AG04450 (cell line): ENCODE results near the gene PRKN. TPM values are rescaled to one million over a fixed set of nuclear protein-coding genes. Genes with fewer than 3 reads are reported as not detected.

ENCODE experiments used
- CTCF ChIA-PET: fragments of 300-600, 350-600 bp; formaldehyde crosslinking; extraction: SDS; loops from one replicate; lab custom pipeline; 2022; ENCODE audit warnings: antibody characterized with exemption, inconsistent platforms; lab: Charles Lee
- POLR2A ChIA-PET: fragments of 350-600 bp; formaldehyde crosslinking; extraction: SDS; loops from one replicate; lab custom pipeline; 2021; ENCODE audit warnings: antibody characterized with exemption, inconsistent platforms; lab: Yijun Ruan, JAX
- DNase-seq: peaks from one replicate; pipeline ENCODE4 v3.0.0-alpha.2; 2011; ENCODE audit warnings: low read depth, low spot score
- H3K27ac ChIP-seq: one replicate; pipeline ENCODE4 v1.5.1; 2012; ENCODE audit warnings: low read depth, low read length, control low read depth
- H3K27me3 ChIP-seq: one replicate; pipeline ENCODE4 v1.6.0; 2012; ENCODE audit warnings: low read length; ENCODE audit not compliant: control insufficient read depth, insufficient read depth
- H3K4me3 ChIP-seq: 2 replicates; pipeline ENCODE4 v1.5.1; 2011; ENCODE audit warnings: mild to moderate bottlenecking, low read depth, low read length, control low read depth
- H3K9me3 ChIP-seq: 2 replicates; pipeline ENCODE4 v1.5.1; 2012; ENCODE audit warnings: low read length; ENCODE audit not compliant: control insufficient read depth, insufficient read depth
- CTCF ChIP-seq: IDR thresholded peaks from 2 replicates; pipeline ENCODE4 v1.5.1; 2011; ENCODE audit warnings: low read depth, low read length, control low read depth, inconsistent platforms
- polyA plus RNA-seq: library from polyadenylated mRNA; depleted of rRNA; stranded (reverse); fragments of >200 nt; gene quantifications from 2 replicates; pipeline ENCODE4 v1.2.3, GENCODE V29; 2011

Gene PRKN
- polyA plus RNA-seq, 1 experiment = not detected

DNA sequence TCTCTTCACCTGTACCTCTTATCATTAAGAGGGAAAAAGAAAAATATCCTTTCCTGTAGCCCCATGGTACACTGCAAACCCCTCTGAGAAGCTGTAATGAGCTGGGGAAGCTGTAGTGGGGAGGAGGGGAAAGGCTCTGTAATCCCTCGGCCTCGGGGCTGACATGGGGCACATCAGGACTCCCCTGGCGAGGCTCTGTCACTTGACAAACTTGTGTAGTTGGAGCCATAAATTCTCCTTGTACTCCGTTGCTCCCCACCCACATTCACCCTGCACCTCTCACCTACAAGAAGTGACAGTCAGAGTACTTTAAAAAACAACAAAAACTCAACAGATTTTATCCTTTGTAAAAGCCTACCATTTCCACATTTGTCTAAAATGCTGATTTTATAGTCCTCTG, 978.0 kb downstream of the PRKN start:
- no peaks in the 10 kb centered on the region for H3K27me3 ChIP-seq
- TF ChIP-seq CTCF = no peak
- POLR2A ChIA-PET = no interaction called here
- no peak for DNase-seq
- H3K9me3 ChIP-seq = peaks cover 28% of the 10 kb centered on the region
- H3K4me3 ChIP-seq = no peak overlapping the region
- no peak overlapping the region for H3K27ac ChIP-seq
- CTCF ChIA-PET = no interaction called here

- Histone ChIP-seq H3K27me3 (no peaks in the 10 kb centered on the region), H3K4me3 (no peak overlapping the region), H3K9me3 (peaks cover 24% of the 10 kb centered on the region), H3K27ac (no peak overlapping the region)
- POLR2A ChIA-PET = no interaction called here
- 0 out of 2 replicates have a peak, but pooled peaks have one; percentile 1 for TF ChIP-seq CTCF
- no peak for DNase-seq
- CTCF ChIA-PET = no interaction called here
These were observed 978.8 kb downstream of the PRKN start for GRCh38 chr6:161748535-161749416.

DNA sequence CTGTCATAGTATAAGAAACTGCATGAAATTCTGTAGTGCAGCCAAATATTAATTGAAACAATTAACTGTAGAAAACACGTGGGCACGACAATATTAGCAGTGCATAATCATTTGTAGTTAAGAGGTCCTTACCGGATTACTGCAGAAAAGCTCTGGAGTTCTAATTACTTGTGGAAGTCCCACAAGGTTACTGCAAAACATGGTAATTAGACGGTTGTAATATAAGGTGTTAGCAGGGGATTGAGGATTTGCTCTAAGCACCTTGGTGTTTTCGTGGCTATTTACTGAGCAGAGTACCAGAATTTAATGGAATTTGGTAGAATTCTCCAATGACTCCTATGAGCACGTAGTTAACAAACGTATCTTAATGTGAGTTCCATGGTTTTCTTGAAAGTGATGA, 980.1 kb downstream of the PRKN start:
- Histone ChIP-seq H3K27ac (no peak overlapping the region), H3K4me3 (no peak overlapping the region), H3K9me3 (peaks cover 25% of the 10 kb centered on the region), H3K27me3 (no peaks in the 10 kb centered on the region)
- ChIA-PET POLR2A (no interaction called here), CTCF (no interaction called here)
- TF ChIP-seq CTCF = no peak
- no peak for DNase-seq

DNA sequence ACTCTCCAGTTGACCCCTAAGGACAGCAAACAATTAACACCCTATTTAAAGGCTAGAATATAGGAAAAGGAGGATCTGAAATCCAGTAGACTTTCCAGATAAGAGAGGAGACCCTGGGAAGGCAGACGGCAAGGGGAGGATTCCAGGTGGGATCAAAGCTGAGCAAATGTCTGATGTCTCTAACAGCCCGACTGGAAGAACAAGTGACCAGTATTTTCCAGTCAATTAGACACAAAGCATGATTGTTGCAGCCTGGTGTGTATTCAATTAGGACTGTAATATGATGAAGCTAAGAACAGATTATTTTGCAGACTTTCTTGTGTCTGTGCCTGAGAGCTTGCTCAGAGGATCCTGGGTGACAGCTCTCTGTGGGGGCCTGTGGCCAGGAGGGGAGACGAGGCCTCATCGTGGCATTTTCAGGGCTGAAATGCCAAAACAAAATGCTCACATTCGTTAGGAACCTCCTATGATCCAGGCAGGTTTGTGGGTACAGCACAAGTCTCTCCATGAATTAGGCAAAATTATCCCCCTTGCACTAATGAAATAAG, 981.9 kb downstream of the PRKN start:
- H3K4me3 ChIP-seq = no peak overlapping the region
- no peak for DNase-seq
- TF ChIP-seq CTCF = no peak
- POLR2A ChIA-PET = no interaction called here
- CTCF ChIA-PET = no interaction called here
- no peaks in the 10 kb centered on the region for H3K27me3 ChIP-seq
- H3K9me3 ChIP-seq = peaks cover 22% of the 10 kb centered on the region
- no peak overlapping the region for H3K27ac ChIP-seq

DNA sequence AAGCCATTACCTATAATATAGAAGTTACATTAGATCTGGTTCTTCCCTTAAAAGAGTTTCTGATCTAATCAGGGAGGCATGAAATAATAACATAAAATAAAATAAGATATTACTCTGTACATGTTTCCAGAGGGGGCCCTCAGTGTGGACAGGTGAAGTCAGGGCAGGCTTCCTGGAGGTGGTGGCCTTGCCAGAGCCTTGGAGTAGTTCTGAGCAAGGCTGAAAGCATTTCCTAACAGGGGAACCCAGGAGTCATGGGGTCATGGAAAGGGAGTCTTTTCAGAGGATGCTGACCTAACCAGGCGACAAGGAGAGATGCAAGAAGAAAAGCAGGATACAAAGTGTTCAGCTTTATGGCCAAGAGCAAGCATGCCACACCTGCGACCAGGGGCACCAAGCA, 982.4 kb downstream of the PRKN start:
- DNase-seq = no peak
- TF ChIP-seq CTCF = no peak
- Histone ChIP-seq H3K4me3 (no peak overlapping the region), H3K27ac (no peak overlapping the region), H3K9me3 (peaks cover 26% of the 10 kb centered on the region), H3K27me3 (no peaks in the 10 kb centered on the region)
- CTCF ChIA-PET = no interaction called here
- POLR2A ChIA-PET = no interaction called here
